Measurements from ENCODE around the gene CLASP2. TPM values are rescaled to one million over a fixed set of nuclear protein-coding genes. Genes with fewer than 3 reads are reported as not detected.

The CLASP2 gene
- total RNA-seq, 1 donor = 71.8 TPM

DNA sequence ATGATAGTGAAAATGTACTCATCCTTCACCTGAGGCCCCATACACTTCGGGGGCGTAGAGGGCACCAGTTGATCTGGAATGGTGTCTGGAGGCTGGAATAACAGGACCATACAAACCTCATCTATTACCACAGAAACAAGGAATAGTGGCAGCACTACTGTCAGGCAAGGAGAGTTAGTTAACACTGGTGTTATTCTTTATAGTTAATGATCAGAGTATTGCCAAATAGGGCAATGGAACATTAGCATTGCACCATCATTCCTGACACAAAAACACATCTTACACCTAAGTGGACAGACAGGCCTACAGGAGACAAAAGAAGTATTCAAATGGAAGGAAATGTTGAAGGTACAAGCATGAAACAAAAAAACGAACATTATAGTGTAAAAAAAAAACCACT, 140.9 kb downstream of the CLASP2 start:
- no peaks in the 10 kb centered on the region for H3K9me3 ChIP-seq (ENCODE audit: low read depth, low read length)
- no peaks in the 10 kb centered on the region for H3K4me1 ChIP-seq (ENCODE audit: insufficient read depth, low read length)
- H3K27me3 ChIP-seq (ENCODE audit: insufficient read depth, low read length) = no peaks in the 10 kb centered on the region
- no peak overlapping the region for H3K4me3 ChIP-seq (ENCODE audit: low read length)

DNA sequence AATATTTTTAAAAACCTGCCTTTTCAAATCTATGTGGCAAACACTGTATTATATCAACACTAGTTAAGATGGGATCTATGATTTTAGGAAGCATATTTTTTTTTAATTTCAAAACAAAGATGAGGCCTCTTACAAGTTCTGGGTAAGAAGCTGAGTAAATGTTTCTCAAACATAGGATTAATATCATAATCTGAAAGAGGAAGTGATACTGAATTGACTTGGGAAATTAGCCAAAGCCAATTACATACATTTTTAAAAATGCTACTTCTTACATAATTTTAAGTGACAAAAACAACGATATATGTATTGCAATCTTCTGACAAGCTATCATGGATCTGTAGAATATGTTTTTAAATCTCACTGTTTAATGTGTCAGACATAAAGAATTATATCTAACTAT, 142.7 kb downstream of the CLASP2 start:
- Histone ChIP-seq H3K4me1 (ENCODE audit: insufficient read depth, low read length) (no peaks in the 10 kb centered on the region), H3K27me3 (ENCODE audit: insufficient read depth, low read length) (no peaks in the 10 kb centered on the region), H3K4me3 (ENCODE audit: low read length) (no peak overlapping the region), H3K9me3 (ENCODE audit: low read depth, low read length) (no peaks in the 10 kb centered on the region)

DNA sequence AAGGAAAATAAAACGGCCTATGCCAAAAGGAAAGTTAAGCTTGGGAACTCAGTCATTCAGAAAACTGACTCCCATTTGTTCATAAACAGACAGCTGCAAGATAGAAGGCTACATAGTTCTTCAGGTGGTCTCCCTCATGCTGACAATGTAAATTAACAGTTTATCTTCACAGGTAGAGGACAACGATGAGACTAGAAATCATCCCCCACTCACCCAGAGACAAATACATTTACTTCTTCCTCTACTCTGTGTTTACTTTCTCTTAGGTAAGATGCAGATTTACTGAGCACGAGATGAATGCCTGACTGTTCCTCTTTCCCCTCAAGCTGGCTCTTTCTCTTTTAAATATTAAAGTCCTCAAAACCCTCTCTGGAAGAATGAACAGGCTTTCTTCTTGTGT, 160.2 kb downstream of the CLASP2 start:
- Histone ChIP-seq H3K27me3 (ENCODE audit: insufficient read depth, low read length) (no peaks in the 10 kb centered on the region), H3K4me1 (ENCODE audit: insufficient read depth, low read length) (no peaks in the 10 kb centered on the region)

DNA sequence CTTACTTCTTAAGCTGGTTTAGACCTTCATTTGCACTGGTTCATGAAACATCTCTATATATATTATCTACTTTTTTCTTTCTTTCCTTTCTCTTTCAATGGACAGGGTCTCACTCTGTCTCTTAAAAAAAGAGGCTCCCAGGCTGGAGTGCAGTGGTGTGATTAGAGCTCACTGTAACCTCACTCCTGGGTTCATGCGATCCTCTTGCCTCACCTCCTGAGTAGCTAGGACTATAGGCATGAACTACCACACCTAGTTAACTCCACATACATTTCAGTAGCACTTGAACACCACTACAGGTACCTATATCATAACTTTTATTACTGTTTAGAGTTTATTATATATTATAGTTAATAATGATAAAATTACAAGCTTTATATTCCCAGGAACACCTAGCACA, 160.8 kb downstream of the CLASP2 start:
- Histone ChIP-seq H3K4me1 (ENCODE audit: insufficient read depth, low read length) (no peaks in the 10 kb centered on the region), H3K4me3 (ENCODE audit: low read length) (no peak overlapping the region), H3K9me3 (ENCODE audit: low read depth, low read length) (no peaks in the 10 kb centered on the region), H3K27me3 (ENCODE audit: insufficient read depth, low read length) (no peaks in the 10 kb centered on the region)

More for the DNA sequence above, 160.2 kb downstream of the CLASP2 start:
- H3K9me3 ChIP-seq (ENCODE audit: low read depth, low read length) = no peaks in the 10 kb centered on the region
- H3K4me3 ChIP-seq (ENCODE audit: low read length) = no peak overlapping the region

DNA sequence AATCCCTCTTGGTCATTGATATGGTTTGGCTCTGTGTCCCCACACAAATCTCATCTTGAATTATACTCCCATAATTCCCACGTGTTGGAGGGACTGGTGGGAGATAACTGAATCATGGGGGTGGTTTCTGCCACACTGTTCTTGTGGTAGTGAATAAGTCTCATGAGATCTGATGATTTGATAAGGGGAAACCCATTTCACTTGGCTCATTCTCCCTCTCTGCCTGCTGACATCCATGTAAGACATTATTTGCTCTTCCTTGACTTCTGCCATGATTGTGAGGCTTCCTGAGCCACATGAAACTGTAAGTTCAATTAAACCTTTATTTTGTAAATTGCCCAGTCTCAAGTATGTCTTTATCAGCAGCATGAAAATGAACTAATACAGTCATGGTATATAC, 171.0 kb downstream of the CLASP2 start:
- Histone ChIP-seq H3K4me3 (ENCODE audit: low read length) (no peak overlapping the region), H3K27me3 (ENCODE audit: insufficient read depth, low read length) (no peaks in the 10 kb centered on the region), H3K4me1 (ENCODE audit: insufficient read depth, low read length) (no peaks in the 10 kb centered on the region), H3K9me3 (ENCODE audit: low read depth, low read length) (no peaks in the 10 kb centered on the region)

DNA sequence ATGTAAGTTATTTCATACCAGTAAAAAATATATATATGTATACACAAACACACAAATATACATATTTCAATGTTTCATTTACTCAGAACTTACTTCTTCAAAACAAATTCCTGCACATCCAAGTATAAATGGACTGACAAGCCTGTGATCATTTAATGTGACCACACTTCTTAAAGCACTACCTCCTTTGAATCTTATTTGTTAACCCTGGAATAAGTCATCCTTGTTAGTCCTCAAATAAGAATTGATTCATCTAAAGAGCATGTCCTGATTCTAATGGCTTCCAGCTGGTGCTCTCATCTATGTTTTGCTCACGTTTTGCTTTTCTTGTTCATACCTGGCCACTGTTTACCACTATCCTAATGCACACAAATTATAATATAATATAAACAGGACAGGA, 173.9 kb downstream of the CLASP2 start:
- no peaks in the 10 kb centered on the region for H3K27me3 ChIP-seq (ENCODE audit: insufficient read depth, low read length)
- H3K9me3 ChIP-seq (ENCODE audit: low read depth, low read length) = no peaks in the 10 kb centered on the region
- no peaks in the 10 kb centered on the region for H3K4me1 ChIP-seq (ENCODE audit: insufficient read depth, low read length)
- H3K4me3 ChIP-seq (ENCODE audit: low read length) = no peak overlapping the region

DNA sequence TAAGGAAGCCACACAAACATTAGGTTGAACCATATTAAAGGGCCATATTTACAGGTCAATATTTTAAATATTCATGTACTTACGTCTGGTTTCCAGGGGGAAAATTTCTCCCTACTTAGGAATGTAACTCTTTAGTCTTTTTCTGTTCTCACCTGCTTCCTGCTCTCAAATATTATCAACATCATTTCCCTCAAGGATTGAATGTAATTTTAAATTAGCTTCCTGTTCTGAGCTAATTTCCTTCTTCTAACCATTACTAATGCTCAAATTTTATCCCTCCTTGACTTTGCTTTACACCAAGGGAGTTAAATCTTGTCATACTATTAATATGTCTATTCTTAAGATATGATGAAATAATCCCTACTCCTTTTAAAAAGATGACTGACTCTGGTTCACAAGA, 174.5 kb downstream of the CLASP2 start:
- no peaks in the 10 kb centered on the region for H3K9me3 ChIP-seq (ENCODE audit: low read depth, low read length)
- H3K27me3 ChIP-seq (ENCODE audit: insufficient read depth, low read length) = no peaks in the 10 kb centered on the region
- no peaks in the 10 kb centered on the region for H3K4me1 ChIP-seq (ENCODE audit: insufficient read depth, low read length)
- no peak overlapping the region for H3K4me3 ChIP-seq (ENCODE audit: low read length)

DNA sequence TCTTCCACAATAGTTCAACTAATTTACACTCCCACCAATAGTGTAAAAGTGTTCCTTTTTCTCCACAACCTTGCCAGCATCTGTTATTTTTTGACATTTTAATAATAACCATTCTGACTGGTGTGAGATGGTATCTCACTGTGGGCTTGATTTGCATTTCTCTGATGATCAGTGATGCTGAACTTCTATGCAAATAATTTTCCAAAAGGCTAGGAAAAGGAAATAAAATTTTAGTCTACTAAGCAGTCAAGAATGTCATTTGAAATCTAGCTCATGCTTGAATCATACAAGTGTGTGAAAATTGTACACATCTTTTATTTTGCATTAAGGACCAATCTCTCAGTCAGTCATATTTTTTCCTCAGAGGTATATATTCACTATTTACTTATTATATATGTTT, 176.1 kb downstream of the CLASP2 start:
- H3K4me1 ChIP-seq (ENCODE audit: insufficient read depth, low read length) = no peaks in the 10 kb centered on the region
- no peaks in the 10 kb centered on the region for H3K9me3 ChIP-seq (ENCODE audit: low read depth, low read length)
- no peak overlapping the region for H3K4me3 ChIP-seq (ENCODE audit: low read length)
- no peaks in the 10 kb centered on the region for H3K27me3 ChIP-seq (ENCODE audit: insufficient read depth, low read length)

DNA sequence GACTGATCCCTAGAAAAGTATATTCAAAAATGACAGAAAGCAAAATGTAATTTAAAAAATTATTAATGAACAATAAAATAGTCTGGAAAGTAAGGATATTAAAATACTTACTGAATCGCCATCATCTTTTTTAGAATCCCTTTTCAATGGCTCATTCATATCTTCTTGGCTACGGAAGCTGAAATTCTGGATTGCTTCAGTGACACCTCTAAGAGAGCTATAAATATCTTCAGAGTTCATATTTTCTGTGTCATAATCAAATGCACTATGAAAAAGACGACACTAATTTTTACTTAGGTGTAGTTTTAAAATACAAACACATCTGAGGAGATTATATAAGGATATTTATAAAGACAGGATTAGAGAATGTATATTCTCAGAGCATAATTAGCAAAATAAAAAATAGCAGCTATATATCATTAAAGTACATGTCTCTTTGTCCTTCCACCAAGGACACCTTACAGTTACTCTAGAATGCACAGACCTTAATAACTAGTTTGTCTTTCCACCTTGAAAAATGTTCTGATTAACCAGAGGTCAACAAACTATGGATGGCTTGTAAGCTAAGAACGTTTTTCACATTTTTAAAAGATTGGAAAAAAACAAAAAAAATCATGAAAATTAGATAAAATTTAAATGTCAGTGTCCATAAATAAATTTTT, 179.2 kb downstream of the CLASP2 start:
- Histone ChIP-seq H3K4me1 (ENCODE audit: insufficient read depth, low read length) (no peaks in the 10 kb centered on the region), H3K27me3 (ENCODE audit: insufficient read depth, low read length) (no peaks in the 10 kb centered on the region), H3K9me3 (ENCODE audit: low read depth, low read length) (no peaks in the 10 kb centered on the region), H3K4me3 (ENCODE audit: low read length) (no peak overlapping the region)

DNA sequence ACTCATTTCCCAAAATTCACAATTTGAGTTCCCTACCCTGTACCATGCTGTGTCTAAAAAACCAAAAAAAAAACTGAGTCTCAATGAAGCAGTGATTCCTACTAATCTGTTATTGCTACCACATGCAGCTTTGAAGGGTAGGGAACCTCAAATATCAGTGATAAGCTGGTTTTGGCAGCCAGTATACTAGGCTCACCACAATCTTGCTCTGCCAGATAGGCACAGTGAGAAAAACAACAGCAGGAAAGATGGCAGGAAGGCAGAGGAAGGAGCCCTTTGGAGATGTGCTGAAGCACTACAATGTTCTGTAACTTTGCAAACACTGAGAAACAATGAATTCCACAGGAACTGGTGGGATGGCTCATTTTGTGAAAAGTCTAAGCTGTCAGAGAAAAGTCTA, 180.9 kb downstream of the CLASP2 start:
- H3K9me3 ChIP-seq (ENCODE audit: low read depth, low read length) = no peaks in the 10 kb centered on the region
- no peaks in the 10 kb centered on the region for H3K4me1 ChIP-seq (ENCODE audit: insufficient read depth, low read length)
- H3K27me3 ChIP-seq (ENCODE audit: insufficient read depth, low read length) = no peaks in the 10 kb centered on the region
- no peak overlapping the region for H3K4me3 ChIP-seq (ENCODE audit: low read length)

DNA sequence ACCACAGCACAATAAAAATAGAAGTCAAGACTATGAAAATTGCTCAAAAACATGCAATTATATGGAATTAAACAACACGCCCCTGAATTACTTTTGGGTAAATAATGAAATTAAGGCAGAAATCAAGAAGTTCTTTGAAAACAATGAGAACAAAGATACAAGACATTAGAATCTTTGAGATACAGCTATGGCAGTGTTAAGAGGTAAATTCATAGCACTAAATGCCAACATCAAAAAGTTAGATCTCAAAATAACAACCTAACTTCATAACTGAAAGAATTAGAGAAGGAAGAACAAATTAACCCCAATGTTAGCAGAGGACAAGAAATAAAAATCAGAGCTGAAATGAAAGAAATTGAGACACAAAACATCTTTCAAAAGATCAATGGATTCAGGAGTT, 191.3 kb downstream of the CLASP2 start:
- H3K4me1 ChIP-seq (ENCODE audit: insufficient read depth, low read length) = no peaks in the 10 kb centered on the region
- H3K9me3 ChIP-seq (ENCODE audit: low read depth, low read length) = peaks cover 17% of the 10 kb centered on the region
- H3K4me3 ChIP-seq (ENCODE audit: low read length) = no peak overlapping the region
- H3K27me3 ChIP-seq (ENCODE audit: insufficient read depth, low read length) = no peaks in the 10 kb centered on the region

DNA sequence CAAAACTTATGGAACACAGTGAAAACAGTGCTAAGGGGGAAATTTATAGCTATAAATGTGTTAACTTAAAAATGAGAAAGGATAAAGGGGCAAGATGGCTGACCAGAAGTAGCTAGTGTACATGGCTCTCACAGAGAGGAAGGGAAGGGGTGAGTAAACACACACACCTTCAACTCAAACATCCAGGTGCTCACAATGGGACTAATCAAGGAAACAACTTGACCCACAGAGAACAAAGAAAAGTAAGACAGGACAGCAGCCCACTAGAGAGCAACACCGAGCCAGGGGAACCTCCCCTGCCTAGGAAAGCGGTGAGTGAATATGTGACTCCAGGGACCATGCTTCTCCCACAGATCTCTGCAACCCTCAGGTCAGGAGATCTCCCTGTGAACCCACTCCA, 192.8 kb downstream of the CLASP2 start:
- Histone ChIP-seq H3K4me3 (ENCODE audit: low read length) (no peak overlapping the region), H3K27me3 (ENCODE audit: insufficient read depth, low read length) (no peaks in the 10 kb centered on the region), H3K9me3 (ENCODE audit: low read depth, low read length) (peaks cover 17% of the 10 kb centered on the region), H3K4me1 (ENCODE audit: insufficient read depth, low read length) (no peaks in the 10 kb centered on the region)

DNA sequence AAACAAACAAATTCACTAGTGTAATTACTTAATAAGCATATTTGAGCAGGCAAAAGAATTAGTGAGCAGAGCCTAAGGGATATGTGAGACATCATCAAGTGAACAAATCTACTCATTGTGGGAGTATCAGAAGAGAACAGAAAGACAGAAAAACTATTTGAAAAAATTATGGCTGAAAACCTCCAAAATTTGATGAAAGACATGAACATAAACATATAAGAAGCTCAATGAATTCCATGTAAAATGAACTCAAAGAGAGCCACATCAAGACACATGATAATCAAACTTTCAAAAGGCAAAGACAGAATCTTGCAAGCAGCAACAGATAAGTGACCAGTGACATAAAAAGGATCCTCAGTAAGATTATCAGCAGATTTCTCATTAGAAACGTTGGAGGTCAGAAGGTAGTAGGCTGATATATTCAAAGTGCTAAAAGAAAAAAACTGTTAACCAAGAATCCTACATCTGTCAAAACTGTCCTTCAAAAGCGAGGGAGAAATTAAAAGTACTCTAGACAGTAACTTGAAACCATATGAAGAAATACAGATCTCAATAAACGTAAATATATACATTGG, 194.9 kb downstream of the CLASP2 start:
- Histone ChIP-seq H3K4me3 (ENCODE audit: low read length) (no peak overlapping the region), H3K27me3 (ENCODE audit: insufficient read depth, low read length) (no peaks in the 10 kb centered on the region), H3K9me3 (ENCODE audit: low read depth, low read length) (peaks cover 17% of the 10 kb centered on the region), H3K4me1 (ENCODE audit: insufficient read depth, low read length) (no peaks in the 10 kb centered on the region)

DNA sequence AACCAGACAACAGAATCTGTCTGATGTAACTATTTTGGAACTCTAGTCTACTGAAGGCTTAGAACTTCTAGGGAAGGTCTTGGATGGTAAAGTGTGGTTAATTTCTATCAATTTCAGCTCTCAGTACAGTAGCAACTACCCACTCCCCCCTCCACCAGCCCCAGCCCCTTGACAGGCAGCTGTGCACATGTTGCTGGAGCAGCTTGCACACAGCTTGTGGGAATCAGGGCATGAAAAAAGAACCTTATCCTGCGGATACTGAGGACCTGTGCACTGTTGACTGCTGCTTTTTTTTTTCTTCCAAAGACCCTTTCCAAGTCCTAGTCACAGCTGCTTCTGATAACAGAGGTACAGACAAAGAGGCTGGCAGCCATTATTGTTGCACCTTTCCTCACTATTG, 196.3 kb downstream of the CLASP2 start:
- Histone ChIP-seq H3K27me3 (ENCODE audit: insufficient read depth, low read length) (no peaks in the 10 kb centered on the region), H3K9me3 (ENCODE audit: low read depth, low read length) (peaks cover 6% of the 10 kb centered on the region), H3K4me1 (ENCODE audit: insufficient read depth, low read length) (no peaks in the 10 kb centered on the region), H3K4me3 (ENCODE audit: low read length) (no peak overlapping the region)

DNA sequence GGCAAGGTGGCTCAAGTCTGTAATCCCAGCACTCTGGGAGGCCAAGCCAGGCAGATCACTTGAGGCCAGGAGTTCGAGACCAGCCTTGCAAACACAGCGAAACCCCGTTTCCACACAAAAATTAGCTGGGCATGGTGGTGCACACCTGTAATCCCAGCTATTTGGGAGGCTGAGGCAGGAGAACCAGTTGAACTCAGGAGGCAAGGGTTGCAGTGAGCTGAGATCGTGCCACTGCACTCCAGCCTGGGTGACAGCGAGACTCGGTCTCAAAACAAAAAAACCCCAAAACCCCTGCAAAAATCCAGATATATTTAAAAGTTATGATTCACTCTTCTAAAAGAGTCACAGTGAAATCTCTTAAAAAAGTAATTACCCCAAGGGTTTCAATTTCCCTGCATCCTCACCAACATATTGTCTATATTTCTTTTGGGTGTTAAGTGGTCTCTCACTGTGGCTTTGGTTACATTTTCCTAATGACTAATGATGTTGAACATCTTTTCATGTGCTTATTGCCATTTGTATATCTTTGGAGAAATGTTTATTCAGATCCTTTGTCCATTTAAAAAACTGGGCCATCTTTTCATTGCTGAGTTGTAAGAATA, 204.7 kb downstream of the CLASP2 start:
- H3K27me3 ChIP-seq (ENCODE audit: insufficient read depth, low read length) = no peaks in the 10 kb centered on the region
- no peak overlapping the region for H3K4me3 ChIP-seq (ENCODE audit: low read length)
- H3K4me1 ChIP-seq (ENCODE audit: insufficient read depth, low read length) = no peaks in the 10 kb centered on the region
- H3K9me3 ChIP-seq (ENCODE audit: low read depth, low read length) = no peaks in the 10 kb centered on the region

DNA sequence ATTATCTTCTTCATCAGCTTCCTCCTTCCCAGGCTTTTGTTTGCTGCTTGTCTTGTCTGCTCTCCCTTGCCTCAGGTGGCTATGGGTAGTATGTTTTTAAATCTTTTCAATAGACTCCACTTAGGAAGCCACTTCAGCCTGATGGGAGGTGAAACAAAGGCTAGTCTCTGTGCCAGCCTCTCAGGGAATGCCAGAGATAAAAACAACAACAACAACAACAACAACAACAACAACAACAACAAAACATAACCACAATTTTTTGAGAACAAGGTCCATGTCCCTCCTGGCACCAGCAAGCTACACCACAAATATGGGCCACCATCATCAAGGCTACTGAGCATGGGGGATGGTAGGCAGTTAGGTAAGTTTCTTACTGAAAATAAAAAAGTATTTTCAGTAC, 213.0 kb downstream of the CLASP2 start:
- Histone ChIP-seq H3K27me3 (ENCODE audit: insufficient read depth, low read length) (no peaks in the 10 kb centered on the region), H3K4me1 (ENCODE audit: insufficient read depth, low read length) (no peaks in the 10 kb centered on the region), H3K9me3 (ENCODE audit: low read depth, low read length) (no peaks in the 10 kb centered on the region), H3K4me3 (ENCODE audit: low read length) (no peak overlapping the region)

Data from mononuclear cell (primary cell).